Measurements from ENCODE around the gene TUBGCP6. TPM values are rescaled to one million over a fixed set of nuclear protein-coding genes. Genes with fewer than 3 reads are reported as not detected.

Gene TUBGCP6
- total RNA-seq, 1 experiment from 2014 or later: 31.3 TPM

GRCh38 chr22:50278461-50278860, 33.6 kb upstream of the TUBGCP6 start:
- ChIA-PET CTCF (no interaction called here), POLR2A (no interaction called here)
- in situ Hi-C loops (cut with HindIII; ENCODE audit: low pct_unique_long_range_greater_than_20kb, low sequenced_read_pairs) (no loop called here), intact Hi-C loops (cut with micrococcal nuclease; ENCODE audit: unreplicated experiment) (no loop called here)
- no peaks in the 10 kb centered on the region for H3K27me3 ChIP-seq (ENCODE audit: control insufficient read depth, insufficient read depth, low read length)
- DNase-seq (ENCODE audit: low read depth, low spot score): no peak
- no peak for ATAC-seq
- TF ChIP-seq POLR2AphosphoS5 (IDR thresholded peaks at IDR 0.05; ENCODE audit: low read depth, low read length): no peak
- no peak for TF ChIP-seq REST (IDR thresholded peaks at IDR 0.05; ENCODE audit: insufficient read depth in 1 of 2, low read depth in 2 of 2, low read length in 1 of 2)
- no peak for TF ChIP-seq CTCF (IDR thresholded peaks at IDR 0.05)
- no peak for TF ChIP-seq TCF7L2 (IDR thresholded peaks at IDR 0.05; ENCODE audit: low read depth, low read length)
- TF ChIP-seq SIN3A (IDR thresholded peaks at IDR 0.05; ENCODE audit: borderline replicate concordance, insufficient read depth, low read depth, low read length): no peak
- BruUV-seq (replicated peaks): no TSS peak
- 0 out of 2 replicates have a peak, but pooled peaks cover 2% of the 10 kb centered on the region for H3K36me3 ChIP-seq (ENCODE audit: control insufficient read depth, insufficient read depth, low read length)
- H3K9me3 ChIP-seq (ENCODE audit: control insufficient read depth, insufficient read depth, low read depth, low read length): no peaks in the 10 kb centered on the region
- H3K4me3 ChIP-seq (ENCODE audit: low read depth in 2 of 2, low read length in 2 of 2): no peak overlapping the region
- peaks cover 16% of the 10 kb centered on the region for H3K4me1 ChIP-seq (ENCODE audit: control insufficient read depth, insufficient read depth, low read length)
- no peak overlapping the region for H3K27ac ChIP-seq (ENCODE audit: low read length)

GRCh38 chr22:50277761-50278160, 32.9 kb upstream of the TUBGCP6 start:
- no peak for TF ChIP-seq SIN3A (IDR thresholded peaks at IDR 0.05; ENCODE audit: borderline replicate concordance, insufficient read depth, low read depth, low read length)
- no peak for TF ChIP-seq CTCF (IDR thresholded peaks at IDR 0.05)
- TF ChIP-seq TCF7L2 (IDR thresholded peaks at IDR 0.05; ENCODE audit: low read depth, low read length): no peak
- TF ChIP-seq POLR2AphosphoS5 (IDR thresholded peaks at IDR 0.05; ENCODE audit: low read depth, low read length): no peak
- no peak for TF ChIP-seq REST (IDR thresholded peaks at IDR 0.05; ENCODE audit: insufficient read depth in 1 of 2, low read depth in 2 of 2, low read length in 1 of 2)
- in situ Hi-C loops (cut with HindIII; ENCODE audit: low pct_unique_long_range_greater_than_20kb, low sequenced_read_pairs) (no loop called here), intact Hi-C loops (cut with micrococcal nuclease; ENCODE audit: unreplicated experiment) (no loop called here)
- no peaks in the 10 kb centered on the region for H3K9me3 ChIP-seq (ENCODE audit: control insufficient read depth, insufficient read depth, low read depth, low read length)
- H3K36me3 ChIP-seq (ENCODE audit: control insufficient read depth, insufficient read depth, low read length): 0 out of 2 replicates have a peak, but pooled peaks cover 2% of the 10 kb centered on the region
- peaks cover 18% of the 10 kb centered on the region for H3K4me1 ChIP-seq (ENCODE audit: control insufficient read depth, insufficient read depth, low read length)
- DNase-seq (ENCODE audit: low read depth, low spot score) (no peak), ATAC-seq (no peak)
- no TSS peak for BruUV-seq (replicated peaks)
- POLR2A ChIA-PET: no interaction called here
- H3K27ac ChIP-seq (ENCODE audit: low read length): no peak overlapping the region
- H3K27me3 ChIP-seq (ENCODE audit: control insufficient read depth, insufficient read depth, low read length): no peaks in the 10 kb centered on the region
- CTCF ChIA-PET: no interaction called here
- H3K4me3 ChIP-seq (ENCODE audit: low read depth in 2 of 2, low read length in 2 of 2): no peak overlapping the region
